ENCODE results near the gene SLC2A4.

The SLC2A4 gene

DNA sequence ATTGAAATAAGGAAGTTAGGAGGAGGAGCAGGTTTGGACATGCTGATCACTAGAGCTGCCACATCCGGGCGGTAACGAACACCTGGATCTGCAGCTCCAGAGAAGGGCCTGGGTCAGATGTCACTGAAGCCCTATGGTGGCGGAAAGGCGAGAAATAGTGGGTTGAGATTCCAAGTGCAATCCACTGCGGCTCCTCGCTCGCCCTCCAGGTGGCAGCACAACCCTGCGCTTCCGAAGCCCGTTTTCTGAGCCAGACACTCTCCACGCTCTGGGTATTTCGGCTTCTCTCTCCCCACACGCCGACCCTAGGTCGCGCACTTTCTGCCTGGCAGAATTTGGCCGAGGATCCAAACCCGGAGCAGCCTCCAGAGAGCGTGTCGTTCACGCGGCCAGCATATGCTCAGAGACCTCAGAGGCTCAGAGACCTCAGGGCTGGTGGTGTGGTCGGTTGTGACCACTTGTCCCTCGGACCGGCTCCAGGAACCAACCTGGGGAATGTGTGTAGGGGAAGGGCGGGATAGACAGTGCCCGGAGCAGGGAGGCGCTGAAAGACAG, 922 bp upstream of the SLC2A4 start:
- peak; percentile 16 for DNase-seq

- DNase-seq: no peak
Measured at GRCh38 chr17:7281953-7282751, 634 bp downstream of the SLC2A4 start.

- no peak for DNase-seq
Measured at GRCh38 chr17:7282752-7283321, 1.3 kb downstream of the SLC2A4 start.

GRCh38 chr17:7283471-7284216, 2.1 kb downstream of the SLC2A4 start:
- no peak for DNase-seq

DNA sequence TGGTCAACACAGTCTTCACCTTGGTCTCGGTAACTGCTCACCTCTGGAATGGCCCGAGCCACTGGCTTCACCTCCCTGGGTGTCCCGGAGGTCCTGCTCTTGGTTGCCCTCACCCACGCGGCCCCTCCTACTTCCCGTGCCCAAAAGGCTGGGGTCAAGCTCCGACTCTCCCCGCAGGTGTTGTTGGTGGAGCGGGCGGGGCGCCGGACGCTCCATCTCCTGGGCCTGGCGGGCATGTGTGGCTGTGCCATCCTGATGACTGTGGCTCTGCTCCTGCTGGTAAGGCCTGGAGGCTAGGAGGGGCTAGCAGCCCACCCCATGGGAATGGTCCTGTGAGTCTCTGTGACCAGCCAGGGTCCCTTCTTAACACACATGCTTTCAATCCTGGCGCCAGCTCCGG, 3.4 kb downstream of the SLC2A4 start:
- DNase-seq: no peak

- no peak for DNase-seq
Measured at GRCh38 chr17:7285679-7286078, 4.2 kb downstream of the SLC2A4 start.

DNA sequence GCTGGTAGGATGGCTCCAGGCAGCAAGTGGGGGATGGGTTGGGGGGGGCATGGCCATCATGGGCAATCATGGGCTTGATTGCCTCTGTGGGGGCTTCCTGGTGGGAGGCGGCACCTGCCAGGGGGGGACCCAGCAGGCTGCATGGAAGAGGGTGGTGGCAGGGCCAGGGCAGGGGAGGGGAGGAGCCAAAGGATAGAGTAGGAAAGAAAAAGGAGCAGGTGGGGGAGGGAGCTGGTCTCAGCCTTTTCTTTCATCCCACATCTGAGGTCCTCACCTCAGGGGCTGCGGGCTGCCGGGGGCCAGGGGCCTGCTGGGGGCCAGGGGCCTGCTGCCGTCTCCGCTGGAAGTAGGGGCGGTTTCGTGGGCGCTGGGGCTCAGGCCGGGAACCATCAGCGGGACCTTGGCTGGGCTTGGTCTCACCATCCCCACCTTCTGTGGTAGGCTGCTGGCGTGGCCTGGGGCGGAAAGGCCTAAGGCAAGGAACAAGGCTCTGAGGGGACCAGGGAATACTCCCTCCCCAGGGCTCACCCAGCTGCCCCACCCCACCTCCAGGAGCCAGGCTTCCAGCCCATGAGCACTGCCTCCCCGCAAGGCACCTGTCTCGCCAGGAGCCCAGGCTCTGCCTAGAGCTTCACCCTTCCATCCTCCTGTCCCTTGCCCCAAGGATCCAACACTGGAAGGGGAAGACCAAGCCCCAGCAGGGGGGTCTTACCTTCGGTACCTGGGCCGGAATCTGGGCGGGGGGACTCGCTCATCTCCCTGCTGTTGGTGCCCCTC, 7.9 kb downstream of the SLC2A4 start:
- no peak for DNase-seq

DNA sequence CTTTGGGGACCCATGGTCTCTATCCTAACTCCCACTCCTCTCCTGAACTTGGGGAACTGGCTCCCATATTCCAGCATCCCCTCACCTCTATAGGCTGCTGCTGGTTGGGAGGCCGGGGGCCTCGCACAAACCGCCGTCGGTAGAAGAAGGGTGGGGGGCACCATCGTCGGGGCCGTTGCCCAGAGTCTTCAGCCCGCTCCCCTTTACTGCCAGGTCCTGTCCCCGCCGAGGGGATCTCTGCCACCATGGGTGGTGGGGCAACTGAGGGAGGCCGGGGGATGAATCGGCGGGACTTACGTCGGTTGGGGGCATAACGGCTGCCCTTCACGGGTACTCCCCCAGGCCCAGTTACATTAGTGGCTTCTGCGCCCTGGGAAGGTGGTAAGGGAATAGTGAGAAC, 8.6 kb downstream of the SLC2A4 start:
- no peak for DNase-seq

DNA sequence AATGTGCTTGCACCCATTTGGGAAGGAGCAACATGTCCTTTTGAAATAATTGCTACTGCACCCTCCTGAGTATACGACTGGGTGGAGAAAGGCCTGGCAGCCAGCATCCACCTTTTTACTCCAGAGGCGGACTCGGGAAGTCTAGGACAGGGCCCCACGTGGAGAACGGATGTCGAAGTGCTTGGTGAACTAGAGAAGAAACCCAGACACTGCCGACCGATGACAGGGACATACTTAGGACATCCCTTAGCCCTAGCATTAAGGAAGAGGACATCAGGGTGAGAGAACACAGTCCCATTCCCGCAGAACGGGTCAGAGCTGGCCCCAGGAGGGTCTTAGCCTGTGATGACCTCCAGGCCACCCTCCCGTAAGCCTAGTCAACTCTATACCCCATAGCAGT, 9.2 kb downstream of the SLC2A4 start:
- DNase-seq: no peak

GRCh38 chr17:7292194-7292593, 10.7 kb downstream of the SLC2A4 start:
- DNase-seq: no peak

DNA sequence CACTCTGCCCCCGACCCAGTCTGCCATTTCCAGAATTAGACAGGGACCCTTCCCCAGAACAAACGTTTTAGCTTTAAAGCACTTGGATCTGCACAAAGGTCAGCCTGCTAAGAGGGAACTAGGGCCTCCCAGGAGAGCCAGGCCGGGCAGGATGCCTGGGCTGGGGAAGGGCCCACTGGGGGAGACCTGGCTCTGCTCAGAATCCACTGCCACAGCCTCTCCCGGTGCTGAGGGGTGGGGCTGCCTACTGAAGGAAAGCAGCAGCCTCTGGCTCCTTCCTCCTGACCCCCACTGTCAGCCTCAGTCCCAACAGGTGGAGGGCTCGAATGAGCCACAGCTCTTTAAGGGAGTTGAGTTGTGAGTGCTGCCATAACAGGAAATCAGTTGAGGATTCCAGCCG, 11.2 kb downstream of the SLC2A4 start:
- DNase-seq: no peak

DNA sequence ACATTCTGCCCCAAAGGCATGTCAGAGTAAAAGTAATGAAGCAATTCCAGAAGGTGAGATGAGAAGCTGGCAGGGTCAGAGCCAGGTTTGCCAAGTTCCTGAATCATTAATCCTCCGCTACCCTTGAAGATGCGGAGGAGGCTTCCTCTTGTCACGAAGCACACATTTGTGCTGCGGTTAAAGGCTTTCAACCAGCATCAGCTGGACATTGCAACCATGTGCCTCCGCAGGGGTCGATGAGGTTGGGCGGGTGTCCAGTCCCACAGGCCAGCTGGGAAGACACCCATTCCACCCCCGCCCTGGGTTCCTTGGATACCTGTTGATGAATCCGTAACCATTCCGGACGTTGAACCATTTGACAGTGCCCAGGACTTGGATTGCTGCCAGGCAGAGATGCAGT, 11.6 kb downstream of the SLC2A4 start:
- no peak for DNase-seq

GRCh38 chr17:7293816-7294613, 12.5 kb downstream of the SLC2A4 start:
- no peak for DNase-seq

DNA sequence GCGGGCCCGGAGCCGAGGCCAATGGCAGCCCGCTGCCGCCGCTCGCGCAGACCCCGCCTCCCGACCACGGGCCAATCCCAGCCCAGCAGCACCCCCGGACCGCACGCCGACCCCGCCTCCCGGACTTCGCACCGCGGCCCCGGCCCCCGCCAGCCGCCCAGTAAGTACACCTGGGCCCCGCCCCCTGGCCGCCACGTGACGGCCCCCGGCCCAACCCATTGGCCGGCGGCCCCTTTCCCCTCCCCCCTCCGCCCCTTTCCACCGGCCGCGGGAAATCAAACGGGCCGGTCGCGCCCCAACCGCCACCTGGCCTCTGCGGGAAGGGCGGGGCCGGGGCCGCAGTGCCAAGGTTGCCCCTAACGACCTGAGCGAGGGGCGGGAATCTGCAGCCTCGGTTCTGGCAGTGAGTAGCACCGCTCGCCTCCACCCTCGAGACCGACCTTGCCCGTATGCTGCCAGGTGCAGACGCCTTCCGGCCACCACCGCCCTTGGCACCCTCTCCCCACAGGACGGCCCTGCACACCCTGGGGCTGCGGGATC, 13.2 kb downstream of the SLC2A4 start, which contains the start of gene YBX2:
TSS of gene YBX2 (minus strand) at position 26 of the 540 bp plus-strand sequence. CDS start 139 bp downstream, outside the sequence.
- peak; percentile 3 for DNase-seq

GRCh38 chr17:7295230-7296180, 14.0 kb downstream of the SLC2A4 start:
- DNase-seq: no peak

- DNase-seq: peak; percentile 41
Measured at GRCh38 chr17:7296189-7296861, 14.8 kb downstream of the SLC2A4 start.

GRCh38 chr17:7304179-7304578, 22.7 kb downstream of the SLC2A4 start:
- no peak for DNase-seq

DNA sequence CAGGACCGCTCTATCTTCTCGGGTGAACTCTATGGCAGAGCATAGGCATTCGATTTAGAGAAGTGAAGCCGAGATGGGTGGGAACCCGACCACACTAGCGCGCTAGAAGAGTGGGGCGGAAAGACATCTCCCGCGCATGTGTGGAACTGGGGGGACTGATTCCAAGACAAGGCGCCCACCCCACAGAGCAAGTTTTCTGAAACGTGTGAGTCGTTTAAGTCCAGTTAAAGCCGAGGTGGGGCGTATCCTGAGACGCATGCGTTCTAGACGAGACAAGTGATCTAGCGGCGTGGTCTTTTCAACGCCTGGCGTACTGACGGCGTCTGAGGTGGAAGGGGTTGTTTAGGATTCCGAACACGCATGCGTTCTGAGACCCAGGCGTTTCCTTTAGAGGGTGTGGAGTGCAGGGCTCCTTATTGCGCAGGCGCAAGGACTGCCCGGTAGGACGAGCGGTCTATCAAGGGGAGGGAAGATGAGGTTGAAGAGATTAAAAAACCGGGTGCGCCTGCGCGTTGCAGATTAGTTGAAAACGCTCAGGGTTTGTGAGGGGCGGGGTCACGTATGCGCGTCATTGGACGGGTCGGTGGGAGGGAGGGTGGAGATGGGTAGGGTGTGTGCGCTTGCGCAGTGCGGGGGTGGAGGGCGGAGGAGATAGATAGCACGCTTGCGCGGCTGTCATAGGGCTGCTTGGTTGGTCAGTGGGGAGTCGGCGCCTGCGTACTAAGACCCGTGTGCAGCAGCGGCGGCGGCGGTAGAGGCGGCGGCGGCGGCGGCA, 25.6 kb downstream of the SLC2A4 start, which contains the start of gene EIF5A:
TSS of gene EIF5A (plus strand) at position 718 of the 775 bp plus-strand sequence. CDS start 2,008 bp downstream, outside the sequence.
- peak; percentile 92 for DNase-seq

Data from NCI-H774 (cell line).